SK-N-SH treated with all-trans-retinoic acid at 6 μM for 48 hours (cell line): ENCODE measurements around the gene PSME3IP1.

Experiments used
- ATAC-seq: fragments of 200-7000 bp; cut with Tn5 transposase; 3 replicates; pipeline ENCODE4 v1.9.1; 2020; ENCODE audit warnings: mild to moderate bottlenecking, moderate library complexity
- ARNTL ChIP-seq: fragments of 450-650 bp; formaldehyde crosslinking; IDR thresholded peaks from 2 replicates; pipeline ENCODE4 v1.5.0; 2020; ENCODE audit warnings: low read depth, mild to moderate bottlenecking, moderate library complexity, borderline replicate concordance
- BACH2 ChIP-seq: fragments of 250-450 bp; sonication (Bioruptor Pico); IDR thresholded peaks from 2 replicates; pipeline ENCODE4 v1.9.0; 2021; ENCODE audit warnings: mild to moderate bottlenecking, borderline replicate concordance
- CREB5 ChIP-seq: fragments of 250-450 bp; sonication (Bioruptor Pico); IDR thresholded peaks from 2 replicates; pipeline ENCODE4 v1.5.1; 2020; ENCODE audit warnings: low read depth, mild to moderate bottlenecking, moderate library complexity
- CSDC2 ChIP-seq: fragments of 250-450 bp; sonication (Bioruptor Pico); IDR thresholded peaks from 2 replicates; pipeline ENCODE4 v1.5.0; 2020; ENCODE audit warnings: mild to moderate bottlenecking, moderate library complexity
- CSRNP3 ChIP-seq: fragments of 250-450 bp; sonication (Bioruptor Pico); IDR thresholded peaks from 2 replicates; pipeline ENCODE4 v1.5.1; 2021; ENCODE audit warnings: mild to moderate bottlenecking, moderate library complexity
- GLIS3 ChIP-seq: fragments of 250-450 bp; sonication (Bioruptor Pico); IDR thresholded peaks from 2 replicates; pipeline ENCODE4 v1.5.0; 2020; ENCODE audit warnings: mild to moderate bottlenecking, moderate library complexity
- ISL1 ChIP-seq: fragments of 250-450 bp; sonication (Bioruptor Pico); IDR thresholded peaks from 2 replicates; pipeline ENCODE4 v2.1.2; 2022; ENCODE audit warnings: mild to moderate bottlenecking, moderate library complexity
- OSR1 ChIP-seq: fragments of 250-450 bp; sonication (Bioruptor Pico); IDR thresholded peaks from 2 replicates; pipeline ENCODE4 v1.8.0; 2022; ENCODE audit warnings: moderate library complexity, mild to moderate bottlenecking, inconsistent platforms
- PATZ1 ChIP-seq: fragments of 250-450 bp; sonication (Bioruptor Pico); IDR thresholded peaks from 2 replicates; pipeline ENCODE4 v1.8.0; 2020; ENCODE audit warnings: mild to moderate bottlenecking, moderate library complexity, borderline replicate concordance
- PPARA ChIP-seq: fragments of 250-450 bp; sonication (Bioruptor Pico); IDR thresholded peaks from 2 replicates; pipeline ENCODE4 v1.5.0; 2020; ENCODE audit warnings: mild to moderate bottlenecking, borderline replicate concordance
- RARB ChIP-seq: fragments of 250-450 bp; sonication (Bioruptor Pico); IDR thresholded peaks from 2 replicates; pipeline ENCODE4 v1.8.0; 2021; ENCODE audit warnings: mild to moderate bottlenecking, moderate library complexity
- SNAI2 ChIP-seq: fragments of 250-450 bp; sonication (Bioruptor Pico); IDR thresholded peaks from 2 replicates; pipeline ENCODE4 v1.5.0; 2020; ENCODE audit warnings: mild to moderate bottlenecking, moderate library complexity
- TCF4 ChIP-seq: fragments of 250-450 bp; sonication (Bioruptor Pico); IDR thresholded peaks from 2 replicates; pipeline ENCODE4 v1.8.0; 2021; ENCODE audit warnings: mild to moderate bottlenecking, moderate library complexity, borderline replicate concordance
- TOX ChIP-seq: fragments of 250-450 bp; sonication (Bioruptor Pico); IDR thresholded peaks from 2 replicates; pipeline ENCODE4 v1.8.0; 2021; ENCODE audit warnings: mild to moderate bottlenecking, moderate library complexity, borderline replicate concordance
- ZC3H10 ChIP-seq: fragments of 250-450 bp; sonication (Bioruptor Pico); IDR thresholded peaks from 2 replicates; pipeline ENCODE4 v1.5.1; 2021; ENCODE audit warnings: mild to moderate bottlenecking, moderate library complexity
- ZFP3 ChIP-seq: fragments of 250-450 bp; sonication (Bioruptor Pico); IDR thresholded peaks from 2 replicates; pipeline ENCODE4 v1.5.0; 2020; ENCODE audit warnings: mild to moderate bottlenecking, moderate library complexity
- ZFP30 ChIP-seq: fragments of 450-650 bp; formaldehyde crosslinking; IDR thresholded peaks from 2 replicates; pipeline ENCODE4 v1.5.0; 2022; ENCODE audit warnings: mild to moderate bottlenecking, moderate library complexity
- ZNF565 ChIP-seq: fragments of 450-650 bp; formaldehyde crosslinking; conservative IDR thresholded peaks from 2 replicates; pipeline ENCODE4 v1.5.0; 2020; ENCODE audit warnings: low read depth, mild to moderate bottlenecking, moderate library complexity
- ZNF70 ChIP-seq: fragments of 450-650 bp; formaldehyde crosslinking; IDR thresholded peaks from 2 replicates; pipeline ENCODE4 v1.5.0; 2020; ENCODE audit warnings: mild to moderate bottlenecking, moderate library complexity
- ZNF8 ChIP-seq: fragments of 450-650 bp; formaldehyde crosslinking; IDR thresholded peaks from 2 replicates; pipeline ENCODE4 v1.5.0; 2020; ENCODE audit warnings: mild to moderate bottlenecking, moderate library complexity
- TF ChIP-seq, protein P1 (sequence below): fragments of 250-450 bp; sonication (Bioruptor Pico); IDR thresholded peaks from 2 replicates; pipeline ENCODE4 v1.5.0; 2020; ENCODE audit warnings: mild to moderate bottlenecking, moderate library complexity
- TF ChIP-seq, protein P2 (sequence below): fragments of 250-450 bp; sonication (Bioruptor Pico); IDR thresholded peaks from 2 replicates; pipeline ENCODE4 v1.8.0; 2021; ENCODE audit warnings: low read depth, mild to moderate bottlenecking, moderate library complexity, borderline replicate concordance

The PSME3IP1 gene

DNA sequence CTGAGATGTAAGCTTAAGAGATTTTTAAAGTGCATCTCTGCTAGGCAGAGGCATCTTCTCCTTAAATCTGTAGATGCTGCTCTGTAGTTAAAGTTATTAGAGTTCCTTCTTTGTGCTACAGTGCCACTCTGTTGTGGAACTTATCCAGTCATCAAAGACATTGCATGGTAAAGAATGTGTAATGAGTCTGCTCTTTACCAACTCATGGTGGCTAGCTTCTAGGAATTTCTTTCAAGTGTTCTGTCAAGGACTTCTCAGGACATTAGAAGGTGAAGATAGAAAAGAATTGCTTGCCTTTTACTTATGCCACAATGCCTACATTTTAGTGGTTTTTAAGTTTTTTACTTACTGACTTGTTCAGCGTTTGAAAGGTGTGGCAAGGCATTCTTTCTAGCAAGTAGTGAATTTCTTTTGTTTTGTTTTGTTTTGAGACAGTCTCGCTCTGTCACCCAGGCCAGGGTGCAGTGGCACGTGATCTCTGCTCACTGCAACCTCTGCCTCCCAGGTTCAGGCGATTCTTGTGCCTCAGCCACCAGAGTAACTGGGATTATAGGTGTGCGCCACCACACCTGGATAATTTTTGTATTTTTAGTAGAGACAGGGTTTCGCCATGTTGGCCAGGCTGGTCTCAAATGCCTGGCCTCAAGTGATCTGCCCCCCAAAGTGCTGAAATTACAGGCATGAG is 39.0 kb upstream of the PSME3IP1 start:
- ATAC-seq = no peak
- TF ChIP-seq, protein P1, sequence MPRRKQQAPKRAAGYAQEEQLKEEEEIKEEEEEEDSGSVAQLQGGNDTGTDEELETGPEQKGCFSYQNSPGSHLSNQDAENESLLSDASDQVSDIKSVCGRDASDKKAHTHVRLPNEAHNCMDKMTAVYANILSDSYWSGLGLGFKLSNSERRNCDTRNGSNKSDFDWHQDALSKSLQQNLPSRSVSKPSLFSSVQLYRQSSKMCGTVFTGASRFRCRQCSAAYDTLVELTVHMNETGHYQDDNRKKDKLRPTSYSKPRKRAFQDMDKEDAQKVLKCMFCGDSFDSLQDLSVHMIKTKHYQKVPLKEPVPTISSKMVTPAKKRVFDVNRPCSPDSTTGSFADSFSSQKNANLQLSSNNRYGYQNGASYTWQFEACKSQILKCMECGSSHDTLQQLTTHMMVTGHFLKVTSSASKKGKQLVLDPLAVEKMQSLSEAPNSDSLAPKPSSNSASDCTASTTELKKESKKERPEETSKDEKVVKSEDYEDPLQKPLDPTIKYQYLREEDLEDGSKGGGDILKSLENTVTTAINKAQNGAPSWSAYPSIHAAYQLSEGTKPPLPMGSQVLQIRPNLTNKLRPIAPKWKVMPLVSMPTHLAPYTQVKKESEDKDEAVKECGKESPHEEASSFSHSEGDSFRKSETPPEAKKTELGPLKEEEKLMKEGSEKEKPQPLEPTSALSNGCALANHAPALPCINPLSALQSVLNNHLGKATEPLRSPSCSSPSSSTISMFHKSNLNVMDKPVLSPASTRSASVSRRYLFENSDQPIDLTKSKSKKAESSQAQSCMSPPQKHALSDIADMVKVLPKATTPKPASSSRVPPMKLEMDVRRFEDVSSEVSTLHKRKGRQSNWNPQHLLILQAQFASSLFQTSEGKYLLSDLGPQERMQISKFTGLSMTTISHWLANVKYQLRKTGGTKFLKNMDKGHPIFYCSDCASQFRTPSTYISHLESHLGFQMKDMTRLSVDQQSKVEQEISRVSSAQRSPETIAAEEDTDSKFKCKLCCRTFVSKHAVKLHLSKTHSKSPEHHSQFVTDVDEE = no peak
- TF ChIP-seq ZFP30 (CRISPR knock-in tag) (no peak), CSDC2 (CRISPR knock-in tag) (no peak), OSR1 (CRISPR knock-in tag) (no peak), ISL1 (no peak), TOX (no peak), PATZ1 (CRISPR knock-in tag) (no peak), ARNTL (CRISPR knock-in tag) (no peak), ZNF70 (CRISPR knock-in tag) (no peak), TCF4 (CRISPR knock-in tag) (no peak), BACH2 (CRISPR knock-in tag) (no peak), ZC3H10 (no peak), RARB (CRISPR knock-in tag) (no peak), ZNF8 (CRISPR knock-in tag) (no peak), CREB5 (CRISPR knock-in tag) (no peak), ZNF565 (no peak), GLIS3 (CRISPR knock-in tag) (no peak)
- TF ChIP-seq, protein P2, sequence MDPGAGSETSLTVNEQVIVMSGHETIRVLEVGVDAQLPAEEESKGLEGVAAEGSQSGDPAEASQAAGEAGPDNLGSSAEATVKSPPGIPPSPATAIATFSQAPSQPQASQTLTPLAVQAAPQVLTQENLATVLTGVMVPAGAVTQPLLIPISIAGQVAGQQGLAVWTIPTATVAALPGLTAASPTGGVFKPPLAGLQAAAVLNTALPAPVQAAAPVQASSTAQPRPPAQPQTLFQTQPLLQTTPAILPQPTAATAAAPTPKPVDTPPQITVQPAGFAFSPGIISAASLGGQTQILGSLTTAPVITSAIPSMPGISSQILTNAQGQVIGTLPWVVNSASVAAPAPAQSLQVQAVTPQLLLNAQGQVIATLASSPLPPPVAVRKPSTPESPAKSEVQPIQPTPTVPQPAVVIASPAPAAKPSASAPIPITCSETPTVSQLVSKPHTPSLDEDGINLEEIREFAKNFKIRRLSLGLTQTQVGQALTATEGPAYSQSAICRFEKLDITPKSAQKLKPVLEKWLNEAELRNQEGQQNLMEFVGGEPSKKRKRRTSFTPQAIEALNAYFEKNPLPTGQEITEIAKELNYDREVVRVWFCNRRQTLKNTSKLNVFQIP (CRISPR knock-in tag) = no peak

DNA sequence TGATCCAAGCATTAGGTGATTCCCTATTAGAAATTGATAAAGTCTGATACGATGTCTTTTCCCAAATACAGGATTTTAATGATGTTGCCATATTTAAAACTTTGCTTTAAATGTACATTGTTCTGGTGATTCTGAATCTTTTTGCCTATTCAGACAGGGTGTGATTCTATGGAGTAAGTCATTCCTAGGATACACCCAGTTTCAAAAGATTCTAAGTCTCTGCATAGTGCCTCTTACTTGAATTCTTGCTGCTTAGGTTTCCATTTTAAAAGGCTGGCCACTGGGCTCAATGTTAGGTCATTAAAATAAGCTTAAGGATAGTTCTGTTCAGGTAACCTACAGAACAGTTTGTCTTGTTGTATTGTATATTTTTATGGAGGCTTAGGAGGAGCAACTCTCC is 37.2 kb upstream of the PSME3IP1 start:
- no peak for TF ChIP-seq SNAI2
- no peak for TF ChIP-seq ZFP3
- TF ChIP-seq OSR1 (CRISPR knock-in tag) = no peak
- no peak for TF ChIP-seq ZFP30 (CRISPR knock-in tag)
- TF ChIP-seq ZNF70 (CRISPR knock-in tag) = no peak
- TF ChIP-seq TCF4 (CRISPR knock-in tag) = no peak
- TF ChIP-seq, protein P1 = no peak
- no peak for TF ChIP-seq ZC3H10
- TF ChIP-seq ZNF8 (CRISPR knock-in tag) = no peak
- no peak for TF ChIP-seq ISL1
- TF ChIP-seq CREB5 (CRISPR knock-in tag) = no peak
- no peak for TF ChIP-seq BACH2 (CRISPR knock-in tag)
- TF ChIP-seq RARB (CRISPR knock-in tag) = no peak
- no peak for TF ChIP-seq ZNF565
- TF ChIP-seq, protein P2 (CRISPR knock-in tag) = no peak
- TF ChIP-seq TOX = no peak
- no peak for TF ChIP-seq ARNTL (CRISPR knock-in tag)
- TF ChIP-seq GLIS3 (CRISPR knock-in tag) = no peak
- no peak for TF ChIP-seq PPARA (CRISPR knock-in tag)
- TF ChIP-seq CSRNP3 = no peak
- ATAC-seq = no peak
